ENCODE measurements around the gene HKDC1.

DNA sequence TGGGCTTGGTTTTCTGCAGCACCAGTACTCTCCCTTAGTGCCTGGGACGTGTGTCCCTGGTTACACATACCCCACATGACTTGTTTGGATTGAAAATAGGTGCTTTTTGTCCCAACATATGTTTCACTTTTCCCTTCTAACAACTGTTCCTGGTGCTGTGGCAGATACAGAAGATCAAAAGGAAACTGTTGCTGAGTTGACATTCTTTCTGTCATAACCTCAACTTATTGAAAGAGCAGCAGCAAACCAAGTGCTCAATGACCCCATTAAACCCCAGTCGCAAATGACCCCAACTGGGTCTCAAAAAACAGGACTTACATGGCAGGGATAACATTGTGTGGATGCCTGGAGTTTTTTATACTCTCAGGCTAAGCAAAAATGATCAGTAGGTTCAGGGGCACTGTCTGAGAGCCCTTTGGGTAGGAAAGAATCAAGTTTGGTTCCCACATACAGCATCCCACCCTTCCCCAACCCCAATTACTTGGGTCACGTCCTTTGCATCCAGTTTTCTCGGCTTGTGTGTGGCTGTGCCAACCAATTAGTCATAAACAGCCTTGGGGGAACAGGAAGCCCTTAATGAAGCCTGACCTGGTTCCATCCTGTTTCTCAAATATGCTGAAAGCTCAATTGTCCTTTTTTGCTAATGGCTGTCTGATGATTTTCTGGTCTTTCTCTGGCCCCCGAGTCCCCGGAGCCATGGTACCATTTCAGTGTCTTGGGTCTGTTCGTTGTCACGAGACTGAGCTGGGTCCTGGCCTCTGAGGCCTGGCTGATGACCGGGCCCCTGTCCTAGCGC is 4.9 kb downstream of the HKDC1 start:
- TF ChIP-seq POLR2AphosphoS5 (IDR thresholded peaks at IDR 0.05; ENCODE audit: low read depth, low read length), result no peak
- no peak for TF ChIP-seq TAF1 (IDR thresholded peaks at IDR 0.05; ENCODE audit: borderline replicate concordance, insufficient read depth, low read length)
- TF ChIP-seq, protein P1, sequence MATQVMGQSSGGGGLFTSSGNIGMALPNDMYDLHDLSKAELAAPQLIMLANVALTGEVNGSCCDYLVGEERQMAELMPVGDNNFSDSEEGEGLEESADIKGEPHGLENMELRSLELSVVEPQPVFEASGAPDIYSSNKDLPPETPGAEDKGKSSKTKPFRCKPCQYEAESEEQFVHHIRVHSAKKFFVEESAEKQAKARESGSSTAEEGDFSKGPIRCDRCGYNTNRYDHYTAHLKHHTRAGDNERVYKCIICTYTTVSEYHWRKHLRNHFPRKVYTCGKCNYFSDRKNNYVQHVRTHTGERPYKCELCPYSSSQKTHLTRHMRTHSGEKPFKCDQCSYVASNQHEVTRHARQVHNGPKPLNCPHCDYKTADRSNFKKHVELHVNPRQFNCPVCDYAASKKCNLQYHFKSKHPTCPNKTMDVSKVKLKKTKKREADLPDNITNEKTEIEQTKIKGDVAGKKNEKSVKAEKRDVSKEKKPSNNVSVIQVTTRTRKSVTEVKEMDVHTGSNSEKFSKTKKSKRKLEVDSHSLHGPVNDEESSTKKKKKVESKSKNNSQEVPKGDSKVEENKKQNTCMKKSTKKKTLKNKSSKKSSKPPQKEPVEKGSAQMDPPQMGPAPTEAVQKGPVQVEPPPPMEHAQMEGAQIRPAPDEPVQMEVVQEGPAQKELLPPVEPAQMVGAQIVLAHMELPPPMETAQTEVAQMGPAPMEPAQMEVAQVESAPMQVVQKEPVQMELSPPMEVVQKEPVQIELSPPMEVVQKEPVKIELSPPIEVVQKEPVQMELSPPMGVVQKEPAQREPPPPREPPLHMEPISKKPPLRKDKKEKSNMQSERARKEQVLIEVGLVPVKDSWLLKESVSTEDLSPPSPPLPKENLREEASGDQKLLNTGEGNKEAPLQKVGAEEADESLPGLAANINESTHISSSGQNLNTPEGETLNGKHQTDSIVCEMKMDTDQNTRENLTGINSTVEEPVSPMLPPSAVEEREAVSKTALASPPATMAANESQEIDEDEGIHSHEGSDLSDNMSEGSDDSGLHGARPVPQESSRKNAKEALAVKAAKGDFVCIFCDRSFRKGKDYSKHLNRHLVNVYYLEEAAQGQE (IDR thresholded peaks at IDR 0.05; ENCODE audit: insufficient read depth in 1 of 2, low read depth in 2 of 2, low read length in 2 of 2), result no peak

Data from PFSK-1 (cell line).